ENCODE results near the gene NAP1L1.

DNA sequence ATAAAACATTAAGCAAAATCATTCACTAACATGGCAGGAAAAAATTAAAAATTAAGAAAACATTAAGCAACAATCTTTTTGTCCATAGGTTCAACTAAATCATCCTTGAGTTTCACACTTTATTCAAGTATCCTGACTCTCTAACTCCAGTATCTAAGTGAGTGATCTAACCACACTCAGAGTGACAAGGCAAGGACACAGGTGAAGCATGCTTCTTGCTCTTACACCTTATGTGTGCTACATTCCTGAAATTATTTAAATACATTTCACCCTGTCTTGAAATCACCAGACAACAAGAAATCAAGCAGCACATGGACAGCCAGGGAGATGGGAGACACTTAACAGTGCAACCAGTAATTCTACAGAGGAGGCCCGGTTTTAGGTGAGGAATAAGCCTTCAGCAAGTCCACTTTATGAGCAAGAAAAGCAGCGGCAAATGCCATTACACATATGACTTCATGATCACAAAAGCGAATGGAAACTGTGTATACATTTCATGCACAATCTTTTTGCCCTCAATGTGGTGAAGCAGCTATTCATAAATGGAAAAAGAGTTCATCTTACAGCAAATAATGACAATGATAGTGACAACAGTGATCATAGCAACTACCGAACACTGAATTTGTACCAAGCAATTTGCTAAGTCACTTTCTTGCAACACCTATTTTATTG is 90.3 kb downstream of the NAP1L1 start:
- no peak for TF ChIP-seq CTCF (IDR thresholded peaks at IDR 0.05)
- no peak for TF ChIP-seq POLR2A (IDR thresholded peaks at IDR 0.05)

Data from Peyer's patch (tissue), 4 donors.